HEK293 (cell line): ENCODE measurements around the gene BIRC3.

Experiments used
- CTCF ChIA-PET: fragments of 350-600 bp; formaldehyde crosslinking; extraction: SDS; loops from one replicate; lab custom pipeline; 2021; ENCODE audit warnings: antibody characterized with exemption; lab: Yijun Ruan, JAX
- POLR2A ChIA-PET: fragments of 300-600 bp; formaldehyde crosslinking; extraction: SDS; loops from one replicate; lab custom pipeline; 2020; ENCODE audit warnings: antibody characterized with exemption, inconsistent platforms; lab: Yijun Ruan, JAX
- H3K27ac ChIP-seq: fragments of 200-500 bp; sonication (Bioruptor generic); 2 replicates; pipeline ENCODE4 v1.5.1; 2014; ENCODE audit warnings: low read depth, low read length, control low read depth, inconsistent platforms; ENCODE audit errors: extremely low read depth
- H3K36me3 ChIP-seq, 2 experiments: fragments of 200-500 bp in 1 of 2; sonication (Bioruptor generic) in 1 of 2; 1 replicate in 1 of 2; 2 replicates in 1 of 2; pipeline ENCODE4 v1.5.1; 2014 to 2017; ENCODE audit warnings: inconsistent platforms in 2 of 2, low read length in 2 of 2; ENCODE audit not compliant: control insufficient read depth in 2 of 2, insufficient read depth in 1 of 2
- H3K4me1 ChIP-seq: fragments of 200-500 bp; sonication (Bioruptor generic); 2 replicates; pipeline ENCODE4 v1.5.1; 2014; ENCODE audit warnings: mild to moderate bottlenecking, low read length, inconsistent platforms; ENCODE audit not compliant: control insufficient read depth, insufficient read depth
- H3K4me3 ChIP-seq: 2 replicates; pipeline ENCODE4 v1.5.1; 2011; ENCODE audit warnings: low read depth, mild to moderate bottlenecking, control low read depth, low read length, moderate library complexity
- H3K9me3 ChIP-seq: fragments of 200-500 bp; sonication (Bioruptor generic); 2 replicates; pipeline ENCODE4 v1.5.1; 2014; ENCODE audit warnings: low read depth, low read length, inconsistent platforms; ENCODE audit not compliant: control insufficient read depth, insufficient read depth
- GLI4 ChIP-seq: fragments of 450-650 bp; formaldehyde crosslinking; IDR thresholded peaks from 2 replicates; pipeline ENCODE4 v1.5.1; 2016; ENCODE audit warnings: missing biosample characterization, missing genetic modification characterization
- HOXA7 ChIP-seq: sonication (generic); formaldehyde crosslinking; IDR thresholded peaks from 2 replicates; pipeline ENCODE4 v1.8.1; 2022; ENCODE audit warnings: missing genetic modification reagents, borderline replicate concordance
- MEIS1 ChIP-seq: sonication (generic); formaldehyde crosslinking; IDR thresholded peaks from 2 replicates; pipeline ENCODE4 v1.8.1; 2022; ENCODE audit warnings: missing genetic modification reagents, mild to moderate bottlenecking, borderline replicate concordance
- MZF1 ChIP-seq: fragments of 450-650 bp; formaldehyde crosslinking; IDR thresholded peaks from 2 replicates; pipeline ENCODE4 v1.5.1; 2017; ENCODE audit warnings: missing biosample characterization, missing genetic modification characterization, borderline replicate concordance
- ZBTB26 ChIP-seq: fragments of 450-650 bp; formaldehyde crosslinking; optimal IDR thresholded peaks from 2 replicates; pipeline ENCODE3; 2016; ENCODE audit warnings: missing biosample characterization, mild to moderate bottlenecking, missing genetic modification characterization
- ZFP41 ChIP-seq: fragments of 450-650 bp; formaldehyde crosslinking; IDR thresholded peaks from 2 replicates; pipeline ENCODE4 v1.5.1; 2016; ENCODE audit warnings: missing biosample characterization, missing genetic modification characterization, borderline replicate concordance
- ZFP69B ChIP-seq: fragments of 450-650 bp; formaldehyde crosslinking; IDR thresholded peaks from 2 replicates; pipeline ENCODE4 v1.5.1; 2016; ENCODE audit warnings: missing biosample characterization, missing genetic modification characterization
- ZNF112 ChIP-seq: fragments of 450-650 bp; formaldehyde crosslinking; IDR thresholded peaks from 2 replicates; pipeline ENCODE4 v1.5.0; 2017; ENCODE audit warnings: missing biosample characterization, missing genetic modification characterization
- ZNF114 ChIP-seq: fragments of 450-650 bp; formaldehyde crosslinking; IDR thresholded peaks from 2 replicates; pipeline ENCODE4 v1.5.0; 2017; ENCODE audit warnings: missing biosample characterization, missing genetic modification characterization
- ZNF169 ChIP-seq: fragments of 450-650 bp; formaldehyde crosslinking; IDR thresholded peaks from 2 replicates; pipeline ENCODE4 v1.5.1; 2016; ENCODE audit warnings: missing biosample characterization, missing genetic modification characterization
- ZNF174 ChIP-seq: fragments of 450-650 bp; formaldehyde crosslinking; IDR thresholded peaks from 2 replicates; pipeline ENCODE4 v1.5.0; 2017; ENCODE audit warnings: missing biosample characterization, mild to moderate bottlenecking, missing genetic modification characterization
- ZNF184 ChIP-seq: fragments of 450-650 bp; IDR thresholded peaks from 2 replicates; pipeline ENCODE4 v1.5.1; 2018; ENCODE audit warnings: missing biosample characterization, mild to moderate bottlenecking, missing genetic modification characterization
- ZNF26 ChIP-seq: fragments of 450-650 bp; formaldehyde crosslinking; IDR thresholded peaks from 2 replicates; pipeline ENCODE4 v1.5.1; 2016; ENCODE audit warnings: missing biosample characterization, missing genetic modification characterization
- ZNF324 ChIP-seq: fragments of 450-650 bp; formaldehyde crosslinking; IDR thresholded peaks from 2 replicates; pipeline ENCODE4 v1.5.1; 2016; ENCODE audit warnings: missing biosample characterization, missing genetic modification characterization
- ZNF37A ChIP-seq: fragments of 450-650 bp; IDR thresholded peaks from 2 replicates; pipeline ENCODE4 v1.5.1; 2018; ENCODE audit warnings: missing biosample characterization, missing genetic modification characterization
- ZNF404 ChIP-seq: fragments of 450-650 bp; formaldehyde crosslinking; IDR thresholded peaks from 2 replicates; pipeline ENCODE4 v1.5.1; 2017; ENCODE audit warnings: missing biosample characterization, missing genetic modification characterization
- ZNF433 ChIP-seq: fragments of 450-650 bp; formaldehyde crosslinking; IDR thresholded peaks from 2 replicates; pipeline ENCODE4 v1.5.1; 2016; ENCODE audit warnings: missing biosample characterization, missing genetic modification characterization, low read depth
- ZNF449 ChIP-seq: fragments of 450-650 bp; formaldehyde crosslinking; IDR thresholded peaks from 2 replicates; pipeline ENCODE4 v1.5.1; 2017; ENCODE audit warnings: missing biosample characterization, mild to moderate bottlenecking, missing genetic modification characterization, moderate library complexity
- ZNF48 ChIP-seq: fragments of 450-650 bp; formaldehyde crosslinking; IDR thresholded peaks from 2 replicates; pipeline ENCODE4 v1.5.1; 2016; ENCODE audit warnings: missing biosample characterization, missing genetic modification characterization
- ZNF518A ChIP-seq: fragments of 450-650 bp; formaldehyde crosslinking; conservative IDR thresholded peaks from 2 replicates; pipeline ENCODE4 v1.5.1; 2016; ENCODE audit warnings: low read depth, missing biosample characterization, missing genetic modification characterization
- ZNF549 ChIP-seq: fragments of 450-650 bp; IDR thresholded peaks from 2 replicates; pipeline ENCODE4 v1.5.1; 2018; ENCODE audit warnings: missing biosample characterization, missing genetic modification characterization, mild to moderate bottlenecking, inconsistent platforms, moderate library complexity
- ZNF558 ChIP-seq: fragments of 450-650 bp; formaldehyde crosslinking; IDR thresholded peaks from 2 replicates; pipeline ENCODE4 v1.5.1; 2016; ENCODE audit warnings: missing biosample characterization, missing genetic modification characterization
- ZNF585B ChIP-seq: fragments of 450-650 bp; formaldehyde crosslinking; IDR thresholded peaks from 2 replicates; pipeline ENCODE4 v1.5.1; 2016; ENCODE audit warnings: missing biosample characterization, missing genetic modification characterization
- ZNF600 ChIP-seq: fragments of 450-650 bp; formaldehyde crosslinking; IDR thresholded peaks from 2 replicates; pipeline ENCODE4 v1.5.1; 2016; ENCODE audit warnings: missing biosample characterization, missing genetic modification characterization
- ZNF624 ChIP-seq: fragments of 450-650 bp; formaldehyde crosslinking; IDR thresholded peaks from 2 replicates; pipeline ENCODE4 v1.5.1; 2017; ENCODE audit warnings: missing biosample characterization, missing genetic modification characterization
- ZNF747 ChIP-seq: fragments of 450-650 bp; formaldehyde crosslinking; IDR thresholded peaks from 2 replicates; pipeline ENCODE4 v1.5.1; 2016; ENCODE audit warnings: missing biosample characterization, missing genetic modification characterization
- ZNF830 ChIP-seq: fragments of 450-650 bp; IDR thresholded peaks from 2 replicates; pipeline ENCODE4 v1.5.0; 2018; ENCODE audit warnings: missing biosample characterization, missing genetic modification characterization, low read depth, mild to moderate bottlenecking, moderate library complexity
- ZSCAN5A ChIP-seq: fragments of 450-650 bp; formaldehyde crosslinking; IDR thresholded peaks from 2 replicates; pipeline ENCODE4 v1.5.1; 2016; ENCODE audit warnings: missing biosample characterization, missing genetic modification characterization

Gene BIRC3

GRCh38 chr11:102317099-102317767 is at the start of gene BIRC3:
Gene BIRC3 (plus strand): TSS chr11:102317484. CDS start chr11:102324510, 7,026 bp downstream.
- no peaks in the 10 kb centered on the region for H3K4me1 ChIP-seq
- CTCF ChIA-PET, result interaction anchor here (1.1 to 1.6 kb wide), 3 partner anchors 11 to 30 kb away, joined by 3 to 11 read pairs (median 6); no protein-coding TSS in a partner anchor
- no peak for TF ChIP-seq ZNF585B
- 0 out of 2 replicates have a peak, but pooled peaks have one; percentile 61 for TF ChIP-seq GLI4 (tag by site-specific recombination)
- no peak for TF ChIP-seq ZFP41
- peak; percentile 84; the same call in 1 of the 2 replicates for TF ChIP-seq ZNF600
- no peak for TF ChIP-seq ZNF184 (tag by site-specific recombination)
- TF ChIP-seq ZNF747 (tag by site-specific recombination), result no peak
- peak; percentile 78; the same call in 1 of the 2 replicates for TF ChIP-seq ZNF449 (tag by site-specific recombination)
- TF ChIP-seq MEIS1 (CRISPR knock-in tag), result no peak
- TF ChIP-seq ZNF558 (tag by site-specific recombination), result no peak
- TF ChIP-seq ZNF169 (tag by site-specific recombination), result no peak
- no peak for TF ChIP-seq ZNF37A (tag by site-specific recombination)
- TF ChIP-seq ZNF174 (tag by site-specific recombination), result no peak
- no peak for TF ChIP-seq ZSCAN5A (tag by site-specific recombination)
- TF ChIP-seq ZNF112 (tag by site-specific recombination), result no peak
- TF ChIP-seq ZNF26 (tag by site-specific recombination), result no peak
- peak; percentile 93 for TF ChIP-seq MZF1 (tag by site-specific recombination)
- TF ChIP-seq ZNF518A (tag by site-specific recombination), result no peak
- TF ChIP-seq ZNF404 (tag by site-specific recombination), result no peak
- peak; percentile 79 for TF ChIP-seq ZNF324
- no peak for TF ChIP-seq ZNF48 (tag by site-specific recombination)
- TF ChIP-seq ZNF549, result no peak
- TF ChIP-seq ZFP69B (tag by site-specific recombination), result peak; percentile 65; the same call in 1 of the 2 replicates
- TF ChIP-seq ZNF433 (tag by site-specific recombination), result no peak
- no peak for TF ChIP-seq HOXA7 (CRISPR knock-in tag)
- no peak for TF ChIP-seq ZNF114
- no peak for TF ChIP-seq ZNF624
- TF ChIP-seq ZBTB26 (tag by site-specific recombination), result peak; percentile 92
- TF ChIP-seq ZNF830 (tag by site-specific recombination), result no peak

More at GRCh38 chr11:102317099-102317767, at the start of gene BIRC3:
- no peaks in the 10 kb centered on the region for H3K36me3 ChIP-seq
- H3K9me3 ChIP-seq, result no peaks in the 10 kb centered on the region
- peak within 1 kb of the TSS; percentile 48 for H3K4me3 ChIP-seq
- no peak within 1 kb of the TSS for H3K27ac ChIP-seq
- POLR2A ChIA-PET, result no interaction called here
